GM12878 (cell line): ENCODE data around the gene FDXACB1. TPM values are rescaled to one million over a fixed set of nuclear protein-coding genes. Genes with fewer than 3 reads are reported as not detected.

ENCODE experiments used
- CUX1 ChIP-seq: IDR thresholded peaks from 2 replicates; pipeline ENCODE4 v1.6.1; 2012; ENCODE audit warnings: improper control_type of control experiment, low read depth, low read length; ENCODE audit not compliant: insufficient replicate concordance
- E2F8 ChIP-seq: fragments of 450-650 bp; IDR thresholded peaks from 2 replicates; pipeline ENCODE4 v1.6.1; 2018; ENCODE audit warnings: mild to moderate bottlenecking, low read depth, moderate library complexity; ENCODE audit not compliant: partially characterized antibody
- ELK1 ChIP-seq: IDR thresholded peaks from 2 replicates; pipeline ENCODE4 v1.6.1; 2012; ENCODE audit warnings: low read depth, low read length, improper control_type of control experiment
- NKRF ChIP-seq: fragments of 450-650 bp; conservative IDR thresholded peaks from 2 replicates; pipeline ENCODE4 v1.6.1; 2017; ENCODE audit warnings: mild to moderate bottlenecking, moderate library complexity
- TCF12 ChIP-seq: IDR thresholded peaks from 2 replicates; pipeline ENCODE4 v1.6.1; 2011; ENCODE audit warnings: low read depth, mild to moderate bottlenecking, low read length
- ZBTB11 ChIP-seq: fragments of 450-650 bp; formaldehyde crosslinking; IDR thresholded peaks from 2 replicates; pipeline ENCODE4 v1.5.0; 2022; ENCODE audit warnings: mild to moderate bottlenecking, missing genetic modification characterization
- ZNF687 ChIP-seq: fragments of 450-650 bp; IDR thresholded peaks from 2 replicates; pipeline ENCODE4 v1.6.1; 2017; ENCODE audit warnings: mild to moderate bottlenecking, moderate library complexity
- polyA plus RNA-seq, 11 experiments: library from polyadenylated mRNA; depleted of rRNA in 4 of 11; unstranded in 6 of 11; stranded (reverse) in 5 of 11; fragments of >200 nt; fragmentation: Nextera tagmentation in 4 of 11; fragmentation: Illumina TruSeq in 1 of 11; extraction: Ambion mirVana in 4 of 11; extraction: Trizol in 1 of 11; gene quantifications; 1 replicate in 1 of 11; 2 replicates in 10 of 11; pipeline versions ENCODE4 v1.2.1 to v1.2.3, GENCODE V29; 2011 to 2016; ENCODE audit warnings: inconsistent platforms in 2 of 11, missing spikeins in 2 of 11, low read depth in 1 of 11
- total RNA-seq, 4 experiments: library from RNA; depleted of rRNA in 3 of 4; stranded (reverse); fragments of >200 nt in 3 of 4; fragmentation: Illumina TruSeq in 1 of 4; extraction: Trizol in 1 of 4; gene quantifications; 2 replicates each; pipeline versions ENCODE4 v1.2.1 to v1.2.3, GENCODE V29; 2013 to 2021

Gene FDXACB1
- total and polyA plus RNA-seq, 10 of the 15 experiments (the other 5 are each of a cell fraction or from before 2014, with no cell fraction given) = 7.4 to 13.3 (median 9.7) TPM

- TF ChIP-seq ZBTB11 = no peak
- peak; percentile 33; the same call in 1 of the 2 replicates for TF ChIP-seq TCF12
- peak; percentile 88 for TF ChIP-seq CUX1
- no peak for TF ChIP-seq ELK1
- no peak for TF ChIP-seq E2F8
- peak; percentile 32 for TF ChIP-seq ZNF687
- TF ChIP-seq NKRF = no peak
Observed at GRCh38 chr11:111829185-111829968, 49.6 kb downstream of the FDXACB1 start (continued).
